ENCODE data around the gene PIWIL1. TPM values are rescaled to one million over a fixed set of nuclear protein-coding genes. Genes with fewer than 3 reads are reported as not detected.

Gene PIWIL1
- total and polyA plus RNA-seq, 2 experiments from 2014 or later, result not detected

GRCh38 chr12:130405332-130405731, 67.6 kb downstream of the PIWIL1 start:
- H3K27me3 Mint-ChIP-seq (ENCODE audit: insufficient read depth, low read depth, poor library complexity), result peaks cover 10% of the 10 kb centered on the region
- Histone ChIP-seq H3K27me3 (ENCODE audit: insufficient read depth) (no peaks in the 10 kb centered on the region), H3F3A (replicated peaks; ENCODE audit: low read depth) (no peaks in the 10 kb centered on the region), H4K20me1 (replicated peaks; ENCODE audit: insufficient read depth) (no peaks in the 10 kb centered on the region), H3K4me3 (no peak overlapping the region), H3K79me2 (replicated peaks; ENCODE audit: insufficient read depth) (no peaks in the 10 kb centered on the region), H3K27ac (ENCODE audit: low read depth) (no peak overlapping the region), H3K36me3 (ENCODE audit: insufficient read depth) (no peaks in the 10 kb centered on the region), H3K9me2 (ENCODE audit: insufficient read depth) (no peaks in the 10 kb centered on the region), H2AFZ (no peak overlapping the region), H3K4me2 (no peak overlapping the region), H3K4me1 (ENCODE audit: insufficient read depth) (no peaks in the 10 kb centered on the region)
- no peak for TF ChIP-seq REST (IDR thresholded peaks at IDR 0.05; ENCODE audit: unreplicated experiment)
- TF ChIP-seq EZH2phosphoT487 (IDR thresholded peaks at IDR 0.05; ENCODE audit: unreplicated experiment), result no peak
- TF ChIP-seq STAT1 (IDR thresholded peaks at IDR 0.05; ENCODE audit: unreplicated experiment), result no peak
- TF ChIP-seq ZNF331 (CRISPR knock-in tag; IDR thresholded peaks at IDR 0.05; ENCODE audit: low read depth), result no peak
- TF ChIP-seq CREB1 (CRISPR knock-in tag; IDR thresholded peaks at IDR 0.05; ENCODE audit: low read depth), result no peak
- no peak for TF ChIP-seq JUNB (IDR thresholded peaks at IDR 0.05; ENCODE audit: unreplicated experiment)
- no peak for TF ChIP-seq POLR2AphosphoS5 (IDR thresholded peaks at IDR 0.05; ENCODE audit: low read depth)
- TF ChIP-seq NANOG (IDR thresholded peaks at IDR 0.05; ENCODE audit: borderline replicate concordance), result no peak
- TF ChIP-seq ETS1 (IDR thresholded peaks at IDR 0.05), result no peak
- no peak for TF ChIP-seq CTCF (conservative IDR thresholded peaks at IDR 0.05; ENCODE audit: low read depth in 2 of 2)
- TF ChIP-seq EZH2 (IDR thresholded peaks at IDR 0.05; ENCODE audit: low read depth, unreplicated experiment), result no peak
- no peak for TF ChIP-seq ZNF114 (CRISPR knock-in tag; IDR thresholded peaks at IDR 0.05)
- no peak for TF ChIP-seq ZNF462 (CRISPR knock-in tag; IDR thresholded peaks at IDR 0.05)
- no peaks in the 10 kb centered on the region; the same call in 2 of the 3 replicates for H3K4me1 Mint-ChIP-seq
- no peak for DNase-seq (ENCODE audit: low spot score)
- H3K4me3 Mint-ChIP-seq, result no peak overlapping the region
- ATAC-seq, result no peak
- no peak overlapping the region for H3K27ac Mint-ChIP-seq
- peaks cover 88% of the 10 kb centered on the region for H3K9me3 Mint-ChIP-seq
- peaks cover 25% of the 10 kb centered on the region for H3K36me3 Mint-ChIP-seq (ENCODE audit: low read depth)
